CD4-positive, alpha-beta memory T cell (primary cell): ENCODE results near the gene AKAP1. TPM values are rescaled to one million over a fixed set of nuclear protein-coding genes. Genes with fewer than 3 reads are reported as not detected.

Source experiments
- CTCF ChIA-PET: fragments of 350-600 bp; sonication (Branson Sonifier 250); formaldehyde crosslinking; loops from one replicate; lab custom pipeline; 2021; ENCODE audit warnings: inconsistent platforms; ENCODE audit not compliant: partially characterized antibody; lab: Charles Lee
- POLR2A ChIA-PET: fragments of 350-600 bp; sonication (Branson Sonifier 250); formaldehyde crosslinking; loops from one replicate; lab custom pipeline; 2021; ENCODE audit not compliant: partially characterized antibody; lab: Charles Lee
- DNase-seq, 5 donors: peaks; one replicate each; pipeline versions ENCODE4 v3.0.0 to v3.0.0-alpha.2; 2020 to 2022; ENCODE audit warnings: mixed read lengths in 1 of 5
- H3K27ac ChIP-seq: one replicate; pipeline ENCODE4 v1.7.0; 2013; ENCODE audit warnings: low read depth, low read length
- H3K27me3 ChIP-seq: 2 replicates; pipeline ENCODE4 v1.7.0; 2013; ENCODE audit warnings: mild to moderate bottlenecking, low read length, moderate library complexity; ENCODE audit not compliant: insufficient read depth
- H3K36me3 ChIP-seq: 2 replicates; pipeline ENCODE4 v1.7.0; 2013; ENCODE audit warnings: mild to moderate bottlenecking, low read length, moderate library complexity; ENCODE audit not compliant: insufficient read depth
- H3K4me1 ChIP-seq: 2 replicates; pipeline ENCODE4 v1.7.0; 2013; ENCODE audit warnings: mild to moderate bottlenecking, low read length, moderate library complexity; ENCODE audit not compliant: insufficient read depth
- H3K4me3 ChIP-seq, 2 donors: one replicate each; pipeline ENCODE4 v1.7.0; 2013; ENCODE audit warnings: low read length in 2 of 2, mild to moderate bottlenecking in 1 of 2
- H3K9me3 ChIP-seq, 2 donors: one replicate each; pipeline ENCODE4 v1.7.0; 2013; ENCODE audit warnings: low read length in 2 of 2, control low read depth in 1 of 2; ENCODE audit not compliant: control insufficient read depth in 1 of 2
- H3K27ac Mint-ChIP-seq, 7 donors: one replicate each; pipeline ENCODE4 v1.8.0; 2020 to 2021; ENCODE audit warnings: mixed read lengths in 7 of 7, mild to moderate bottlenecking in 6 of 7, inconsistent platforms in 3 of 7, moderate library complexity in 3 of 7
- H3K27me3 Mint-ChIP-seq, 2 donors: one replicate each; pipeline ENCODE4 v1.8.0; 2020 to 2021; ENCODE audit warnings: mixed read lengths in 2 of 2
- H3K36me3 Mint-ChIP-seq, 2 donors: one replicate each; pipeline ENCODE4 v1.8.0; 2020 to 2021; ENCODE audit warnings: mixed read lengths in 2 of 2, inconsistent platforms in 1 of 2, mild to moderate bottlenecking in 1 of 2
- H3K4me1 Mint-ChIP-seq, 4 donors: one replicate each; pipeline ENCODE4 v1.8.0; 2020 to 2021; ENCODE audit warnings: mixed read lengths in 4 of 4, mild to moderate bottlenecking in 1 of 4
- H3K4me3 Mint-ChIP-seq, 8 donors: one replicate each; pipeline ENCODE4 v1.8.0; 2020 to 2021; ENCODE audit warnings: mixed read lengths in 8 of 8, mild to moderate bottlenecking in 7 of 8, moderate library complexity in 6 of 8, inconsistent platforms in 3 of 8
- H3K9me3 Mint-ChIP-seq, 8 donors: one replicate each; pipeline ENCODE4 v1.8.0; 2020 to 2021; ENCODE audit warnings: mixed read lengths in 8 of 8, mild to moderate bottlenecking in 5 of 8, inconsistent platforms in 3 of 8, moderate library complexity in 1 of 8
- intact Hi-C: fragments of 100-400 bp; cut with micrococcal nuclease; formaldehyde crosslinking; loops from one replicate; pipeline ENCODE4 v1.15.1; 2023
- polyA plus RNA-seq, 2 donors: library from polyadenylated mRNA; unstranded; fragments of 300-500 nt; fragmentation: Illumina TruSeq; gene quantifications; one replicate each; pipeline ENCODE4 v1.2.3, GENCODE V29; 2021
- total RNA-seq, 2 experiments: library from RNA; stranded (reverse); gene quantifications; one replicate each; pipeline ENCODE4 v1.2.3, GENCODE V29; 2021

Gene AKAP1
- total and polyA plus RNA-seq, 4 experiments from 2014 or later: 9.8 to 35.7 (median 29.1) TPM

DNA sequence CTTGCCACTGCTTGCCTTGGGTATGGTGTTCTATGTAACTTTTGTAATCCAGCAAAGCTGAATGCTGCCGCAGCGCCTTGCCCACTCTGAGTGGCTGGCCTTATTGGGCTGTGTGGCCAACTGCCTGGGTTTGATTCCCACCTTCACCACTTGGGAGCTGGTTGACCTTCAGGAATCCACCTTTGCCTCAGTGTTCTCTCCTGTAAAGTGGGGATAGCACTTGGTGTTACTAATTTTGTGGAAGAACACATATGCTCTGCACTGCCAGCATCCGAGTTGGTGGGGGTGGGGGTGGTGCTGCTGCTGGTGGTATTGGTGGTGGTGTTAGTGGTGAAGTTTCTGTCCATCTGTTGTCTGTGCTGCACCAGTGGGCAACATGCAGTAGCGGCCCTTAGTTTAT lies 32.8 kb downstream of the AKAP1 start:
- H3K4me1 ChIP-seq: no peaks in the 10 kb centered on the region
- Mint-ChIP-seq H3K4me3 (no peak overlapping the region), H3K4me1 (no peaks in the 10 kb centered on the region), H3K36me3 (peaks cover 45 to 74% of the 10 kb centered on the region in 2 donors), H3K9me3 (no peaks in the 10 kb centered on the region), H3K27me3 (no peaks in the 10 kb centered on the region), H3K27ac (peak overlapping the region in 2 of 7 donors; percentile 22 to 84)
- H3K4me3 ChIP-seq: no peak overlapping the region
- no peaks in the 10 kb centered on the region for H3K27me3 ChIP-seq
- H3K36me3 ChIP-seq: peaks cover 36% of the 10 kb centered on the region
- CTCF ChIA-PET: interaction anchor here (1.0 to 1.7 kb wide), 2 partner anchors 9 to 10 kb away, joined by 3 to 4 read pairs; no protein-coding TSS in a partner anchor
- POLR2A ChIA-PET: no interaction called here
- intact Hi-C loops: no loop called here
- DNase-seq: no peak
- H3K27ac ChIP-seq: no peak overlapping the region
- H3K9me3 ChIP-seq: no peaks in the 10 kb centered on the region

DNA sequence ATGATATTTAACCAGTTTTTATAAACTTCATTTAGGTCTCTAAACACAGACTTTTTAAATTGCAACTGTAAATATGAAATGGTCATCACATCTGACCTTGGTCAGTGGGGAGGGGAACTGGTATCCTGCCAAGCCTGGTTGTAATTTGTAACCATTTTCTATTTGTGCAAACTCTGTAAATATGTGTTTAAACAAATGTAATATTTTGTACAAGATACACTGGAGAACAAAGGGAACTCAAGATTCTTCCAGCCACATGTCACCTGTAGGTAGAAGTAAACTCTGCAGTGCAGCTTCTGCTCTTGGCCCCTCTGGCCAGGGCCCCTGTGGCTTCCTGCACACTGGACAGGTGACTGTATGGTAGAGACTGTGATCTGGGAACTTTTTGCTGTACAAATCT lies 35.8 kb downstream of the AKAP1 start:
- Mint-ChIP-seq H3K36me3 (peaks cover 43 to 76% of the 10 kb centered on the region in 2 donors), H3K4me1 (no peaks in the 10 kb centered on the region), H3K27ac (no peak overlapping the region), H3K27me3 (no peaks in the 10 kb centered on the region), H3K9me3 (no peaks in the 10 kb centered on the region), H3K4me3 (no peak overlapping the region)
- H3K9me3 ChIP-seq: no peaks in the 10 kb centered on the region
- DNase-seq: no peak
- no peaks in the 10 kb centered on the region for H3K4me1 ChIP-seq
- peaks cover 27% of the 10 kb centered on the region for H3K36me3 ChIP-seq
- no peaks in the 10 kb centered on the region for H3K27me3 ChIP-seq
- intact Hi-C loops: no loop called here
- ChIA-PET CTCF (no interaction called here), POLR2A (interaction anchor here (0.6 kb wide), 1 partner anchor 26 kb away, joined by 4 read pairs; no protein-coding TSS in a partner anchor)
- H3K27ac ChIP-seq: no peak overlapping the region
- no peak overlapping the region for H3K4me3 ChIP-seq

DNA sequence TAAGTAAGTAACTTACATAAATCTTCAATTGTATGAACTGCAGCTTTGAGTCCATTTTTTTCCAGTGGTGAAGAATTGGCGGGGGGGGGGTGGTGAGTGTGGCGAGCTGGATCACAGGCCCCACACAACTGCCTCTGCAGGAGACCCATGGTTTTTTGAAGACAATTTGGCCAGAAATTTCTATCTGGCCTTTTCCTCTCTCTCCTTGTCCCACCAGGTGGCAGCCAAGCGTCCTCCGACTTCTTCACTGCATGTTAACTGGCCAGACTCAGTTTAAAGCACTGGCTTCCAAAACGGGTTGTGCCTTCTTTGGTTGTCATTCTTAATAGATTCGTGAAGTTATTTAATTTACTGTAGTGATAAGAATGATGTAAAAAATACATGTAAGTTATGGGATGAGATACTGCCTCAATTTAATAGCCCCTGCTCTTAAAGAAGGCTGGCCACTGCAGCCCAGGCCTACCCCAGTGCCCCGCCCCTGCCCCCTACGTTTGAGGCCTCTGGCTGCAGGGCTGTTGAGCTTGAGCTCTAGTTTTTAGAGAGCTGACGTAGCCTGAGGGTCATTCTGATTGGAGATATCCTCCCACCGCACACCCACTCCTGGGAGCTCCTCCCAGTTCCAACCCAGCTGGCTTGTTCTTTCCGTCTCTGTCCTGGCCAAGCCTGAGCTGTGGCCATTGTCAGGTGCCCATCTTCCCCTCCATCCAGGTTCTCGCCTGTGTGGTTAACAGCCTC lies 36.4 kb downstream of the AKAP1 start:
- no peak overlapping the region for H3K27ac ChIP-seq
- Mint-ChIP-seq H3K9me3 (no peaks in the 10 kb centered on the region), H3K4me3 (no peak overlapping the region), H3K4me1 (no peaks in the 10 kb centered on the region), H3K27ac (no peak overlapping the region), H3K36me3 (peaks cover 43 to 70% of the 10 kb centered on the region in 2 donors), H3K27me3 (no peaks in the 10 kb centered on the region)
- H3K9me3 ChIP-seq: no peaks in the 10 kb centered on the region
- no peak for DNase-seq
- CTCF ChIA-PET: no interaction called here
- H3K4me3 ChIP-seq: no peak overlapping the region
- intact Hi-C loops: no loop called here
- no peaks in the 10 kb centered on the region for H3K27me3 ChIP-seq
- POLR2A ChIA-PET: interaction anchor here (0.6 kb wide), 1 partner anchor 25 kb away, joined by 4 read pairs; no protein-coding TSS in a partner anchor
- peaks cover 20% of the 10 kb centered on the region for H3K36me3 ChIP-seq
- H3K4me1 ChIP-seq: no peaks in the 10 kb centered on the region

DNA sequence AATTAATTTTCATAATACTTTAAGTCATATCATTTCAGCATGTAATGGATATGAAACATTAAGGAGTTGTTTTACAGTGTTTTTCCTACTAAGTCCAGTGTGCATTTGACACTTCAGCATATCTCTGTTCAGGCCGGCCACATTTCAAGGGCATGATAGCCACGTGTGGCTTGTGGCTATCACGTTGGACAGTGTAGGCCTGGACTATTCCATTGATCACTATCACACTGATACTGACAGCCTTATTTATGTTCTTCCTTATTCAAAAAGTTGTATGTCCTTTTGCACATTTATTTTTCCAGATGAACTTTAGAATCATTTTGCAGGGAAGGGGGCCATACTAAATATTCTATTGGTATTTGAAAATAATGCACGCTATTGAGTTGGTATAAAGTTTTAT lies 39.0 kb downstream of the AKAP1 start:
- no peaks in the 10 kb centered on the region for H3K27me3 Mint-ChIP-seq
- H3K36me3 Mint-ChIP-seq: peaks cover 21 to 44% of the 10 kb centered on the region in 2 donors
- no peak overlapping the region for H3K27ac Mint-ChIP-seq
- no peak overlapping the region for H3K4me3 Mint-ChIP-seq
- no peaks in the 10 kb centered on the region for H3K27me3 ChIP-seq
- ChIA-PET CTCF (no interaction called here), POLR2A (interaction anchor here (0.9 kb wide), 1 partner anchor 864 kb away, joined by 3 read pairs; the partner anchor contains the start of gene VEZF1)
- intact Hi-C loops: no loop called here
- no peak overlapping the region for H3K4me3 ChIP-seq
- no peak overlapping the region for H3K27ac ChIP-seq
- no peaks in the 10 kb centered on the region for H3K4me1 ChIP-seq
- peaks cover 10% of the 10 kb centered on the region for H3K36me3 ChIP-seq
- DNase-seq: no peak
- H3K9me3 Mint-ChIP-seq: no peaks in the 10 kb centered on the region
- H3K4me1 Mint-ChIP-seq: no peaks in the 10 kb centered on the region
- H3K9me3 ChIP-seq: no peaks in the 10 kb centered on the region

DNA sequence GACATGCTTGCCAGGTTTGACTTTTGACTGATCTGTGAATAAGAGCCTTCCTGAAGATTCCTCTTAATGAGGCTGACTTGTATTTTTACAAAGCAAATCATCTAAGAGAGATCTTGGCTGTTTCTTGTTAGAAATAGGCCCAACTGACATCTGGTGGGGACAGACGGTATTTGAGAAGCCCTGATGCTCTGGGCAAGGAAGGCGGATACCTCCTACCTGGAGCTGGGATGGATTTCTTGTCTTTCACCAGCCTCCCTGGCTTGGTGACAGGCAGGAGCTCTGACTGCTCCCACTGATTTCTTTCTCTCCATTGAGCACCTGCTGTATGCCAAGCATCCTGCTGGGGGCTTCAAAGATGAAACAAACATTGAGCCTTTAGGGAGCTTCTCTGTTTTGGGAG lies 40.4 kb downstream of the AKAP1 start:
- ChIA-PET POLR2A (no interaction called here), CTCF (no interaction called here)
- peaks cover 17 to 32% of the 10 kb centered on the region in 2 donors for H3K36me3 Mint-ChIP-seq
- no peak for DNase-seq
- H3K4me1 ChIP-seq: no peaks in the 10 kb centered on the region
- H3K27ac Mint-ChIP-seq: peak overlapping the region in 1 of 7 donors; percentile 74
- no peaks in the 10 kb centered on the region for H3K27me3 ChIP-seq
- no peaks in the 10 kb centered on the region for H3K27me3 Mint-ChIP-seq
- H3K9me3 ChIP-seq: no peaks in the 10 kb centered on the region
- no peaks in the 10 kb centered on the region for H3K9me3 Mint-ChIP-seq
- no peak overlapping the region for H3K27ac ChIP-seq
- peaks cover 6% of the 10 kb centered on the region for H3K36me3 ChIP-seq
- no peak overlapping the region for H3K4me3 Mint-ChIP-seq
- intact Hi-C loops: no loop called here
- no peaks in the 10 kb centered on the region for H3K4me1 Mint-ChIP-seq
- H3K4me3 ChIP-seq: no peak overlapping the region

DNA sequence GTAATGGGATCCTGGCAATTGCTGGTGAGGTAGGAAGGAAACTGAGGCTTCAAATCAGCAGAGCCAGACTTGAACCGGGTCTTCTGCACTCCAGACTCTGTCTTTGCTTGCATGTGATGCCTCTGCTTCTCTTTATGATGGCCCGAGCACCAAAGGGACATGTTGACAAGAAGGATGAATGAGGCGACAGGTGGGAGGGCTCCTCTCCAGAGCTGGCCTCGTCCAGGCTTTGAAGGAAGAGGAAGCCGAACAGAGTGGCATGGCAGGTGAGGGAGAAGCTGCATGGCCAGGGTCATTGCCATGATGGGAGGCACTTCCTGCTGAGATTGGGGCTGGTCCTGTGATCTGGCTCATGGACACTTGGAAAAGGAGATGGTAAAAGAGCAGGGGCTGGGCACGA lies 40.8 kb downstream of the AKAP1 start:
- Mint-ChIP-seq H3K4me3 (no peak overlapping the region), H3K9me3 (no peaks in the 10 kb centered on the region), H3K4me1 (peaks cover 0 to under 1% (median 0%) of the 10 kb centered on the region in 4 donors), H3K27ac (peak overlapping the region in 3 of 7 donors; percentile 59 to 82 (median 74)), H3K36me3 (peaks cover 14 to 28% of the 10 kb centered on the region in 2 donors), H3K27me3 (no peaks in the 10 kb centered on the region)
- Histone ChIP-seq H3K27me3 (no peaks in the 10 kb centered on the region), H3K27ac (no peak overlapping the region), H3K9me3 (no peaks in the 10 kb centered on the region), H3K4me3 (no peak overlapping the region), H3K4me1 (no peaks in the 10 kb centered on the region), H3K36me3 (peaks cover 2% of the 10 kb centered on the region)
- intact Hi-C loops: no loop called here
- no peak for DNase-seq
- CTCF ChIA-PET: no interaction called here
- POLR2A ChIA-PET: no interaction called here

DNA sequence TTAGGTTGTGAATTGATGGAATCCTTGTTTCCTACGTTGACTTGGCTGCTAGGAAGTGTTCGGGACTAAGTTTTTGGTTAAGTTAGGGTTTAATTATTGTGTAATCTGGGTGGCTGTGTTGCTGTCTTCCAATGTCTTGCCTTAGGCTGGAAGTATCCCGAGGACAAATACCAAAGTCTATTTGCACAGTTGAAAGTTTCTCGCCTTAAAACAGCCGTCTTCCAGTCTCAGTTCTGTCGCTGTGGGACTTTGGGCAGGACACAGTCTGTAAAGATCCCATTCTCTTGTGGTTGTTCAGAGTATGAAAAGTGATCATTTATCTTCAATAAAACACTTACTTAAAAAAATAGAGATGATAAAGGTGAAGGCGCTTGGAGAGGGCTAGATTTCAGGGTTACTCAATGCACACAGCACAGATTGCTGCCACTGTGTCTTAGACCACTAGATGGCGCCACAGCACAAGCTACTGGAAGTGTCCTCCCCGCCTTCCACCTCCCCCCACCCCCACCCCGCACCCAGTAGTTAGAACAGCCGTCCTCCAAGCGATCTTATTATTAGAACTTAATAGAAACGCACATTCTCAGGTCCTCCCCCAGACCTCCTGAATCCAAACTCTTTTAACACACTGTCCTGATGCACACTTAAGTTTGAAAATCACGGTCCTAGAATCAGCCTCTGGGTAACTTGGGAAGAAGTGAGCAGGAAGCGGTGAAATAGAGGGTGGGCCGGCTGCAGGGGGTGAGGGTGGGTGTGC lies 45.8 kb downstream of the AKAP1 start:
- CTCF ChIA-PET: interaction anchor here (0.9 to 3.2 kb wide), 3 partner anchors 133 to 702 kb away, joined by 3 to 29 read pairs (median 9); no protein-coding TSS in a partner anchor
- no peaks in the 10 kb centered on the region for H3K27me3 Mint-ChIP-seq
- intact Hi-C loops: loop anchor here (1.0 kb wide), 2 partner anchors 616 to 652 kb away; no protein-coding TSS in a partner anchor
- no peak overlapping the region for H3K4me3 ChIP-seq
- no peaks in the 10 kb centered on the region for H3K4me1 ChIP-seq
- H3K36me3 Mint-ChIP-seq: no peaks in the 10 kb centered on the region
- peak; percentile 70 to 77 (median 72) for DNase-seq
- no peak overlapping the region for H3K27ac Mint-ChIP-seq
- H3K9me3 Mint-ChIP-seq: no peaks in the 10 kb centered on the region
- peaks cover 0 to 5% (median 4%) of the 10 kb centered on the region in 4 donors for H3K4me1 Mint-ChIP-seq
- H3K36me3 ChIP-seq: no peaks in the 10 kb centered on the region
- POLR2A ChIA-PET: no interaction called here
- no peak overlapping the region for H3K27ac ChIP-seq
- H3K27me3 ChIP-seq: no peaks in the 10 kb centered on the region
- H3K4me3 Mint-ChIP-seq: peak overlapping the region in 2 of 8 donors; percentile 9 to 34
- H3K9me3 ChIP-seq: no peaks in the 10 kb centered on the region
